H9 (cell line): ENCODE data around the gene SMYD5. TPM values are rescaled to one million over a fixed set of nuclear protein-coding genes. Genes with fewer than 3 reads are reported as not detected.
A peak's percentile ranks its signal among the peaks of the same experiment; 100 is the strongest.

Experiments
- DNase-seq: peaks from one replicate; pipeline ENCODE4 v3.0.0-alpha.2; 2017
- H2AFZ ChIP-seq: one replicate; pipeline ENCODE4 v1.6.1; 2013; ENCODE audit warnings: mild to moderate bottlenecking, low read length, control low read depth, moderate library complexity
- H2AK5ac ChIP-seq: 2 replicates; pipeline ENCODE4 v1.6.1; 2013; ENCODE audit warnings: low read length, control low read depth, mixed read lengths; ENCODE audit not compliant: insufficient read length
- H2BK120ac ChIP-seq: one replicate; pipeline ENCODE4 v1.6.1; 2013; ENCODE audit warnings: low read depth, mild to moderate bottlenecking, low read length, control low read depth, inconsistent platforms; ENCODE audit not compliant: poor library complexity, severe bottlenecking
- H2BK12ac ChIP-seq: 2 replicates; pipeline ENCODE4 v1.6.1; 2013; ENCODE audit warnings: low read length, control low read depth, mixed read lengths, low read depth; ENCODE audit not compliant: insufficient read length
- H2BK15ac ChIP-seq: 2 replicates; pipeline ENCODE4 v1.6.1; 2013; ENCODE audit warnings: low read depth, low read length, control low read depth
- H2BK20ac ChIP-seq: one replicate; pipeline ENCODE4 v1.6.1; 2013; ENCODE audit warnings: low read depth, mild to moderate bottlenecking, low read length, control low read depth, inconsistent platforms; ENCODE audit not compliant: poor library complexity, severe bottlenecking
- H2BK5ac ChIP-seq: 2 replicates; pipeline ENCODE4 v1.6.1; 2013; ENCODE audit warnings: low read length, control low read depth, mixed read lengths; ENCODE audit not compliant: insufficient read length
- H3K14ac ChIP-seq: 2 replicates; pipeline ENCODE4 v1.6.1; 2013; ENCODE audit warnings: low read length, control low read depth; ENCODE audit not compliant: insufficient read depth
- H3K18ac ChIP-seq: 2 replicates; pipeline ENCODE4 v1.6.1; 2013; ENCODE audit warnings: low read depth, mild to moderate bottlenecking, mixed read lengths, low read length, control low read depth; ENCODE audit not compliant: insufficient read length
- H3K23ac ChIP-seq: 2 replicates; pipeline ENCODE4 v1.6.1; 2013; ENCODE audit warnings: low read length, control low read depth, mixed read lengths, low read depth; ENCODE audit not compliant: insufficient read length
- H3K23me2 ChIP-seq: 2 replicates; pipeline ENCODE4 v1.6.1; 2013; ENCODE audit warnings: low read depth, mild to moderate bottlenecking, mixed read lengths, low read length, control low read depth; ENCODE audit not compliant: insufficient read length, poor library complexity, severe bottlenecking
- H3K27ac ChIP-seq: 2 replicates; pipeline ENCODE4 v1.5.1; 2013; ENCODE audit warnings: low read length, control low read depth, mixed read lengths, low read depth; ENCODE audit not compliant: insufficient read length
- H3K27me3 ChIP-seq: 2 replicates; pipeline ENCODE4 v1.6.1; 2013; ENCODE audit warnings: low read length, control low read depth, inconsistent platforms; ENCODE audit not compliant: insufficient read depth
- H3K4ac ChIP-seq: 2 replicates; pipeline ENCODE4 v1.6.1; 2013; ENCODE audit warnings: low read depth, mild to moderate bottlenecking, control low read depth, inconsistent platforms, low read length, moderate library complexity
- H3K4me1 ChIP-seq: 2 replicates; pipeline ENCODE4 v1.6.1; 2013; ENCODE audit warnings: low read length, control low read depth, inconsistent platforms; ENCODE audit not compliant: insufficient read depth
- H3K4me2 ChIP-seq: 2 replicates; pipeline ENCODE4 v1.6.1; 2013; ENCODE audit warnings: low read length, control low read depth, mixed read lengths; ENCODE audit not compliant: insufficient read length, insufficient read depth
- H3K56ac ChIP-seq: 2 replicates; pipeline ENCODE4 v1.6.1; 2013; ENCODE audit warnings: low read depth, mild to moderate bottlenecking, mixed read lengths, low read length, control low read depth; ENCODE audit not compliant: insufficient read length
- H3K79me1 ChIP-seq: 2 replicates; pipeline ENCODE4 v1.6.1; 2013; ENCODE audit warnings: low read depth, mild to moderate bottlenecking, moderate library complexity, low read length, control low read depth, inconsistent platforms; ENCODE audit not compliant: insufficient read depth, poor library complexity, severe bottlenecking
- H3K79me2 ChIP-seq: 2 replicates; pipeline ENCODE4 v1.6.1; 2013; ENCODE audit warnings: low read length, control low read depth, inconsistent platforms; ENCODE audit not compliant: insufficient read depth
- H3K9ac ChIP-seq: 2 replicates; pipeline ENCODE4 v1.6.1; 2013; ENCODE audit warnings: low read length, control low read depth, mixed read lengths; ENCODE audit not compliant: insufficient read length; ENCODE audit errors: extremely low read depth
- H3K9me3 ChIP-seq: one replicate; pipeline ENCODE4 v1.6.1; 2013; ENCODE audit warnings: low read depth, low read length, inconsistent platforms; ENCODE audit not compliant: control insufficient read depth
- H3T11ph ChIP-seq: one replicate; pipeline ENCODE4 v1.6.1; 2013; ENCODE audit warnings: mild to moderate bottlenecking, low read length, control low read depth, inconsistent platforms
- H4K20me1 ChIP-seq: one replicate; pipeline ENCODE4 v1.6.1; 2013; ENCODE audit not compliant: control insufficient read depth, insufficient read length, insufficient read depth
- H4K5ac ChIP-seq: 2 replicates; pipeline ENCODE4 v1.6.1; 2013; ENCODE audit warnings: low read depth, mild to moderate bottlenecking, mixed read lengths, low read length, control low read depth; ENCODE audit not compliant: insufficient read length
- H4K8ac ChIP-seq: replicated peaks from 2 replicates; pipeline ENCODE4 v1.6.1; 2013; ENCODE audit warnings: low read length, control low read depth, mixed read lengths, low read depth; ENCODE audit not compliant: insufficient read length
- H4K91ac ChIP-seq: 2 replicates; pipeline ENCODE4 v1.6.1; 2013; ENCODE audit warnings: low read depth, mild to moderate bottlenecking, moderate library complexity, mixed read lengths, low read length, control low read depth; ENCODE audit not compliant: insufficient read length
- H3K27ac Mint-ChIP-seq, 3 experiments: 2 replicates in 2 of 3; 3 replicates in 1 of 3; pipeline ENCODE4 v1.8.0; 2020 to 2021; ENCODE audit warnings: mixed read lengths in 3 of 3, mild to moderate bottlenecking in 1 of 3, moderate library complexity in 1 of 3
- H3K27me3 Mint-ChIP-seq: 2 replicates; pipeline ENCODE4 v1.8.0; 2021; ENCODE audit warnings: low read depth, mild to moderate bottlenecking, moderate library complexity, mixed read lengths
- H3K36me3 Mint-ChIP-seq, 3 experiments: 2 replicates in 2 of 3; 3 replicates in 1 of 3; pipeline ENCODE4 v1.8.0; 2020 to 2021; ENCODE audit warnings: low read depth in 3 of 3, mixed read lengths in 3 of 3; ENCODE audit not compliant: insufficient read depth in 1 of 3
- H3K4me1 Mint-ChIP-seq, 2 experiments: 2 replicates each; pipeline ENCODE4 v1.8.0; 2020; ENCODE audit warnings: mixed read lengths in 2 of 2
- H3K4me3 Mint-ChIP-seq, 2 experiments: 2 replicates in 1 of 2; 3 replicates in 1 of 2; pipeline ENCODE4 v1.8.0; 2020 to 2021; ENCODE audit warnings: mild to moderate bottlenecking in 2 of 2, mixed read lengths in 2 of 2, moderate library complexity in 1 of 2
- H3K9me3 Mint-ChIP-seq, 2 experiments: 2 replicates in 1 of 2; 3 replicates in 1 of 2; pipeline ENCODE4 v1.8.0; 2020; ENCODE audit warnings: mild to moderate bottlenecking in 2 of 2, mixed read lengths in 2 of 2, moderate library complexity in 1 of 2
- WGBS: extraction: QIAGEN DNeasy Blood & Tissue Kit; methylation state at CpG from one replicate; pipeline ENCODE4 v1.1.7; 2013; ENCODE audit warnings: missing lambda C conversion rate, low lambda C conversion rate, mixed read lengths; ENCODE audit not compliant: insufficient read length; ENCODE audit errors: extremely low coverage; 5-methylcytosine and 5-hydroxymethylcytosine counted together
- total RNA-seq: library from RNA; stranded (reverse); gene quantifications from 2 replicates; pipeline ENCODE4 v1.2.1, GENCODE V29; 2021
- TF ChIP-seq, protein P1 (sequence below): fragments of 200-600 bp; sonication (generic); conservative IDR thresholded peaks from 3 replicates; pipeline ENCODE4 v1.8.0; 2021; ENCODE audit warnings: antibody characterized with exemption, mild to moderate bottlenecking

SMYD5 gene
- total RNA-seq, 1 experiment from 2014 or later = 45.2 TPM

DNA sequence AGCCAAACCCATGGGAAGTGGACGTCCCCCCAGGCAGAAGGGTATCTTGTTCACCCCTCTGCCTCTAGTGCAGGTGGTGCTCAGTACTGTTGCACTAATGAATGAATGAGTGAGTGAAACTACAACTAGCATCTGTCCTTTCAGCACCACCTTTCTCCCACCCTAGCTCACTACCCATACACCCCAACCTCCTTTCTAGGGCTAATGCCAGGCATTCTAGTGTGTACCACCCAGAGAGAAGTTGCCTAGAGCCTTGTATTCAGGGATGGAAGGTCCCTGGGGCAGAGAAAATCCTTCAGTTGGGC, 42.5 kb downstream of the SMYD5 start:
- no peak for DNase-seq
- no peak overlapping the region for H3K18ac ChIP-seq
- no peaks in the 10 kb centered on the region for H3K9me3 ChIP-seq
- H3K23me2 ChIP-seq = no peaks in the 10 kb centered on the region
- H2BK120ac ChIP-seq = no peak overlapping the region
- no peak overlapping the region for H2BK5ac ChIP-seq
- no peak overlapping the region for H3K4ac ChIP-seq
- H2AK5ac ChIP-seq = no peak overlapping the region
- no peaks in the 10 kb centered on the region; a peak in 1 of 5 replicates for H3K9me3 Mint-ChIP-seq
- H3K79me1 ChIP-seq = no peaks in the 10 kb centered on the region
- no peak overlapping the region for H3T11ph ChIP-seq
- no peak overlapping the region for H3K14ac ChIP-seq
- peaks cover 21 to 53% (median 28%) of the 10 kb centered on the region in 3 experiments; a peak in 6 of 7 replicates for H3K36me3 Mint-ChIP-seq
- H3K4me2 ChIP-seq = no peak overlapping the region
- no peaks in the 10 kb centered on the region for H3K27me3 Mint-ChIP-seq
- H2AFZ ChIP-seq = no peak overlapping the region
- no CpG with 5 or more reads among the region's 1 CpG for WGBS
- TF ChIP-seq, protein P1, sequence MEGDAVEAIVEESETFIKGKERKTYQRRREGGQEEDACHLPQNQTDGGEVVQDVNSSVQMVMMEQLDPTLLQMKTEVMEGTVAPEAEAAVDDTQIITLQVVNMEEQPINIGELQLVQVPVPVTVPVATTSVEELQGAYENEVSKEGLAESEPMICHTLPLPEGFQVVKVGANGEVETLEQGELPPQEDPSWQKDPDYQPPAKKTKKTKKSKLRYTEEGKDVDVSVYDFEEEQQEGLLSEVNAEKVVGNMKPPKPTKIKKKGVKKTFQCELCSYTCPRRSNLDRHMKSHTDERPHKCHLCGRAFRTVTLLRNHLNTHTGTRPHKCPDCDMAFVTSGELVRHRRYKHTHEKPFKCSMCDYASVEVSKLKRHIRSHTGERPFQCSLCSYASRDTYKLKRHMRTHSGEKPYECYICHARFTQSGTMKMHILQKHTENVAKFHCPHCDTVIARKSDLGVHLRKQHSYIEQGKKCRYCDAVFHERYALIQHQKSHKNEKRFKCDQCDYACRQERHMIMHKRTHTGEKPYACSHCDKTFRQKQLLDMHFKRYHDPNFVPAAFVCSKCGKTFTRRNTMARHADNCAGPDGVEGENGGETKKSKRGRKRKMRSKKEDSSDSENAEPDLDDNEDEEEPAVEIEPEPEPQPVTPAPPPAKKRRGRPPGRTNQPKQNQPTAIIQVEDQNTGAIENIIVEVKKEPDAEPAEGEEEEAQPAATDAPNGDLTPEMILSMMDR = no peak
- H3K56ac ChIP-seq = no peak overlapping the region
- no peak overlapping the region for H3K27ac ChIP-seq
- H3K4me3 Mint-ChIP-seq = no peak overlapping the region
- H3K23ac ChIP-seq = no peak overlapping the region
- no peak overlapping the region for H2BK12ac ChIP-seq
- H3K4me1 Mint-ChIP-seq = peaks cover 17 to 18% of the 10 kb centered on the region in 2 experiments
- H2BK20ac ChIP-seq = no peak overlapping the region
- no peaks in the 10 kb centered on the region for H4K20me1 ChIP-seq
- no peaks in the 10 kb centered on the region for H3K4me1 ChIP-seq
- no peak overlapping the region for H2BK15ac ChIP-seq
- no peak overlapping the region for H4K8ac ChIP-seq
- peak overlapping the region in 2 of 3 experiments; percentile 34 to 50; a peak in 2 of 7 replicates for H3K27ac Mint-ChIP-seq
- no peak overlapping the region for H4K5ac ChIP-seq
- no peak overlapping the region for H4K91ac ChIP-seq
- no peaks in the 10 kb centered on the region for H3K27me3 ChIP-seq
- no peaks in the 10 kb centered on the region for H3K79me2 ChIP-seq
- no peak overlapping the region for H3K9ac ChIP-seq
